Prostate gland (tissue), 2 donors: ENCODE results near the gene CTNNBL1. TPM values are rescaled to one million over a fixed set of nuclear protein-coding genes. Genes with fewer than 3 reads are reported as not detected.

Experiments
- DNase-seq: peaks from one replicate; pipeline ENCODE4 v3.0.0-alpha.2; 2019; ENCODE audit warnings: low spot score
- H3K27ac ChIP-seq, 2 donors: fragments of 200-600 bp; sonication (generic); 2 replicates each; pipeline ENCODE4 v1.5.1; 2017 to 2019
- H3K27me3 ChIP-seq: fragments of 200-600 bp; sonication (generic); replicated peaks from 2 replicates; pipeline ENCODE4 v1.5.1; 2019; ENCODE audit not compliant: insufficient read depth
- H3K36me3 ChIP-seq, 2 donors: fragments of 200-600 bp; sonication (generic); 1 replicate in 1 of 2; 2 replicates in 1 of 2; pipeline versions ENCODE4 v1.5.1 to v1.8.1; 2017 to 2019
- H3K4me1 ChIP-seq: fragments of 200-600 bp; sonication (generic); replicated peaks from 2 replicates; pipeline ENCODE4 v1.5.1; 2019
- H3K4me3 ChIP-seq, 2 donors: fragments of 200-600 bp; sonication (generic); 2 replicates each; pipeline ENCODE4 v1.5.1; 2017 to 2019
- H3K9me3 ChIP-seq: fragments of 200-600 bp; sonication (generic); 2 replicates; pipeline ENCODE4 v1.5.1; 2017
- CTCF ChIP-seq, 4 experiments: fragments of 200-600 bp in 2 of 4; fragments of 450-650 bp in 2 of 4; sonication (generic) in 2 of 4; IDR thresholded peaks; 1 replicate in 3 of 4; 2 replicates in 1 of 4; pipeline ENCODE4 v1.5.1; 2016 to 2019; ENCODE audit warnings: antibody characterized with exemption in 4 of 4, mild to moderate bottlenecking in 2 of 4, moderate library complexity in 2 of 4
- POLR2A ChIP-seq: fragments of 450-650 bp; IDR thresholded peaks from one replicate; pipeline ENCODE4 v1.6.1; 2016; ENCODE audit warnings: antibody characterized with exemption, mild to moderate bottlenecking
- POLR2AphosphoS5 ChIP-seq: sonication (generic); formaldehyde crosslinking; IDR thresholded peaks from one replicate; pipeline ENCODE4 v1.6.1; 2017; ENCODE audit warnings: antibody characterized with exemption
- WGBS: methylation state at CpG from one replicate; pipeline ENCODE4 v1.1.5; 2018; 5-methylcytosine and 5-hydroxymethylcytosine counted together
- intact Hi-C: fragments of 100-400 bp; cut with DNase I; formaldehyde crosslinking; loops from one replicate; pipeline ENCODE4 v1.14.2; 2022
- total RNA-seq, 2 donors: library from RNA; depleted of rRNA; stranded (reverse); fragments of >200 nt; gene quantifications; one replicate each; pipeline ENCODE4 v1.1.0, GENCODE V29; 2016

CTNNBL1 gene
- total RNA-seq, 2 donors from 2014 or later, result 29.9 to 61.0 TPM

DNA sequence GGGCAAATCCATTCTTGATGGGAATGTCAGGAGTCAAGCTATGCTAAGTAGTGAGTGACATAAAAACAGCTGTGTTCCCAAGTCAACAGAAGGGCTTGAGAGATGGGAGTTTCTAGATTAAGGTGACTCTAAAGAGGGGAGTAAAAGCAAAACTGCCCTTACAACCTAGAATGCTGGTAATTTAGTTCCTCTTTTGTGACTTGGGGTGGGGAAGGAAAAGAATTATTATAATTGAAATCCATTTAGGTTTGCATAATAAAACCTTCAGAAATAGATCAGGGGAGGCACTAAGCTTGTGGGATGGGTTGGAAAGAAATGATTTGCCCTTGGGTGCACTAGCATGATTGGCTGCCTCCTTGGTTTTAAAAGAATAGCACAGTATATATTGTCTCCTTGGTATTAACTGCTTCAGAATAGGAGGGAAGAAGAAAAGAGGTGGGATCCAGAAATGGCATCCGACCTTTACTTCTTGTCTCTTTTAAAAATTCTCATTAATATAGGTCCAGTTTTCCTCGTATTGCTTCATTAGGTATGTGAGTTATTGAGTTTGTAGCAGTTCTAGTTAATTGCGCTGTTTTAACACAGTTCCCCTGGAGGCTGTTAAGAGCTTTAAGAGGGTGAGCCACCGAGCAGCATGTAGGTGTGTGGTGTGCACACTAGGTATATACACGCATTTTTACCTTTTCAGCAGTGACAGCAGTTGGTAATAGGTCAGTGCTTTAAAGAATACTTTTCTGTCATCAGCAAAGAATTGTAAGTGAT, 113.8 kb downstream of the CTNNBL1 start:
- WGBS, result 78% methylated on average over 5 of the region's 5 CpGs
- Histone ChIP-seq H3K9me3 (no peaks in the 10 kb centered on the region), H3K4me3 (no peak overlapping the region), H3K36me3 (no peaks in the 10 kb centered on the region), H3K27ac (no peak overlapping the region), H3K27me3 (no peaks in the 10 kb centered on the region), H3K4me1 (no peaks in the 10 kb centered on the region)
- no peak for TF ChIP-seq CTCF (IDR thresholded peaks at IDR 0.05)
- TF ChIP-seq POLR2A, result no peak
- TF ChIP-seq POLR2AphosphoS5, result no peak
- intact Hi-C loops, result no loop called here
- DNase-seq, result no peak

- Histone ChIP-seq H3K4me3 (no peak overlapping the region), H3K9me3 (no peaks in the 10 kb centered on the region), H3K4me1 (no peaks in the 10 kb centered on the region), H3K27me3 (no peaks in the 10 kb centered on the region), H3K36me3 (no peaks in the 10 kb centered on the region), H3K27ac (no peak overlapping the region)
- DNase-seq, result no peak
- WGBS, result 77% methylated on average over 7 of the region's 7 CpGs
- intact Hi-C loops, result no loop called here
- TF ChIP-seq CTCF (IDR thresholded peaks at IDR 0.05), result no peak
- TF ChIP-seq POLR2AphosphoS5, result no peak
- no peak for TF ChIP-seq POLR2A
Observed at GRCh38 chr20:37808233-37809070, 114.6 kb downstream of the CTNNBL1 start.

- no peak for DNase-seq
- H3K36me3 ChIP-seq, result no peaks in the 10 kb centered on the region
Observed at GRCh38 chr20:37810027-37810426, 116.2 kb downstream of the CTNNBL1 start.

DNA sequence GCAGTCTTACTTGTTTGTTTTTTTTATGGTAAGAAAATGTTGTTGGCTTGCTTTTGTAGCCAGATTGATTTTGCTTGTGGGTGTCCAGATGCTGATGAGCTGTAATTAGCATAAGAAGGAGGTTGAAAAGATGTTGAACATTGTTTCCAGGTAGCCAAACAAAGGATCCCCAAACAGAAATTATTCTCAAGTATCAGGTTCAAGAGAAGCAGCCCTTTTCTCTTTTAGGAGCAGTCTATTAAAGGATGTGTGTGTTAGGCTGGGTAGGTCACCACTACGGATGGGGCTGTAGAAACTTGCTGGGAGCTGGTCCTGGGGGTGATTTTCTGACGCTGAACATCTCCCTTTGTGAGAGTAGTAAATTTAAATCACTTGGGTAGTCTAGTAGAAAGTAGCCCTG, 122.2 kb downstream of the CTNNBL1 start:
- Histone ChIP-seq H3K4me3 (no peak overlapping the region), H3K27ac (no peak overlapping the region), H3K27me3 (no peaks in the 10 kb centered on the region), H3K4me1 (no peaks in the 10 kb centered on the region), H3K9me3 (no peaks in the 10 kb centered on the region), H3K36me3 (no peaks in the 10 kb centered on the region)
- WGBS, result 71% methylated on average over 2 of the region's 2 CpGs
- TF ChIP-seq POLR2AphosphoS5 (no peak), CTCF (IDR thresholded peaks at IDR 0.05) (no peak), POLR2A (no peak)
- DNase-seq, result no peak
- intact Hi-C loops, result no loop called here

More at GRCh38 chr20:37810027-37810426, 116.2 kb downstream of the CTNNBL1 start:
- no peaks in the 10 kb centered on the region for H3K27me3 ChIP-seq
- 97% methylated on average over 4 of the region's 4 CpGs for WGBS
- TF ChIP-seq POLR2A, result no peak
- TF ChIP-seq POLR2AphosphoS5, result no peak
- TF ChIP-seq CTCF (IDR thresholded peaks at IDR 0.05), result no peak
- H3K27ac ChIP-seq, result no peak overlapping the region
- no peaks in the 10 kb centered on the region for H3K9me3 ChIP-seq
- no peak overlapping the region for H3K4me3 ChIP-seq
- H3K4me1 ChIP-seq, result no peaks in the 10 kb centered on the region
- intact Hi-C loops, result no loop called here
